ENCODE data around the gene MTMR3. TPM values are rescaled to one million over a fixed set of nuclear protein-coding genes. Genes with fewer than 3 reads are reported as not detected.

MTMR3 gene
- total and polyA plus RNA-seq, 4 donors: 6.0 to 38.8 (median 17.1) TPM

DNA sequence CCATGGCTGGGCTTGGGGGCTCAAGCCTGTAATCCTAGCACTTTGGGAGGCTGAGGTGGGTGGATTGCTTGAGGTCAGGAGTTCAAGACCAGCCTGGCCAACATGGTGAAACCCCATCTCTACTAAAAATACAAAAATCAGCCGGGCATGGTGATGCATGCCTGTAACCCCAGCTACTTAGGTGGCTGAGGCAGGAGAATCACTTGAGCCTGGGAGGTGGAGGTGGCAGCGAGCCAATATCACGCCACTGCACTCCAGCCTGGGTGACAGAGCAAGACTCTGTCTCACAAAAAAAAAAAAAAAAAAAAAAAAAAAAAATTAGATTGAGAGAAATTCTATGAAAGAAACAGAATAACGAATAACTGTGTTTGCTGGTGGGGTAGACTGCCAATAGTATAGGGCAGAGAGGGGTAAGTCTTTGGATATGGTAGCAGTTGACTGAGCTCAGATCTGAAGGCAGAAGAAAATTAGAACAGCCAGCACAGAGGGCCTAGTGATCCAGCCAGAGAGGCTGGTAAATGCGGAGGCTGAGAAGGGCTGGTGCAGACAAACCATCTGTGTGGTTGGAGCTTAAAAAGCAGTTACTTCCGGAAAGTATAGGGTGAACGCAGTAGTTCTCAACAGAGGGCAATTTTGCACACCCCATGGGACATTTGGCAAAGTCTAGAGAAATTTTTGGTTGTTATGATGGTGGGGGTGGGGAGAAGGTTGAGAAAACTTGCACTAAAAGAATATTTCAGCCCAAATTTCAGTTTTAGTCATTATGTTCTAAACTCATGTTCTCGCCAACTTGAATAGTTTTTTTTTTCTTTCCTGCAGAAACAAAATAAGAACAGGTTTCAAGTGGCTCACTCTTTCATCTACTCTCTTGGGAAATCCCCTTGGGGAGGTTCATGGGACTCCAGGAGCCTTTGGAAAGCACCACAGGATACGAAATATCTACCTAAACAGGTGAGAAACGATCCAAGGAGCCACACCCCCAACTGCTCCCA, 195.6 kb downstream of the MTMR3 start:
- Histone ChIP-seq H3K9ac (ENCODE audit: low read depth in 1 of 2, low read length in 2 of 2) (no peak overlapping the region), H3K36me3 (ENCODE audit: control insufficient read depth in 4 of 4, insufficient read depth in 3 of 4, low read depth in 1 of 4, low read length in 3 of 4) (no peaks in the 10 kb centered on the region), H3K27me3 (ENCODE audit: control insufficient read depth in 4 of 4, insufficient read depth in 4 of 4, low read length in 3 of 4) (no peaks in the 10 kb centered on the region), H3K4me1 (ENCODE audit: control insufficient read depth in 4 of 4, insufficient read depth in 4 of 4, low read length in 3 of 4) (peaks cover 0 to 4% (median 3%) of the 10 kb centered on the region in 4 donors), H3K4me3 (ENCODE audit: low read depth in 1 of 3, low read length in 3 of 3) (peak overlapping the region in 1 of 3 donors; percentile 27), H3K27ac (ENCODE audit: low read depth in 1 of 2, low read length in 2 of 2) (no peak overlapping the region), H3K9me3 (ENCODE audit: control insufficient read depth in 4 of 4, low read length in 3 of 4) (no peaks in the 10 kb centered on the region)
- WGBS: 67% methylated on average over 10 of the region's 10 CpGs
- DNase-seq (ENCODE audit: low spot score): no peak
- TF ChIP-seq FOXA2 (IDR thresholded peaks at IDR 0.05): no peak
- TF ChIP-seq, protein P1, sequence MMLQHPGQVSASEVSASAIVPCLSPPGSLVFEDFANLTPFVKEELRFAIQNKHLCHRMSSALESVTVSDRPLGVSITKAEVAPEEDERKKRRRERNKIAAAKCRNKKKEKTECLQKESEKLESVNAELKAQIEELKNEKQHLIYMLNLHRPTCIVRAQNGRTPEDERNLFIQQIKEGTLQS (IDR thresholded peaks at IDR 0.05): no peak
- TF ChIP-seq EGR1 (IDR thresholded peaks at IDR 0.05; ENCODE audit: low read depth in 2 of 2): no peak
- no peak for TF ChIP-seq RAD21 (IDR thresholded peaks at IDR 0.05)
- TF ChIP-seq, protein P2, sequence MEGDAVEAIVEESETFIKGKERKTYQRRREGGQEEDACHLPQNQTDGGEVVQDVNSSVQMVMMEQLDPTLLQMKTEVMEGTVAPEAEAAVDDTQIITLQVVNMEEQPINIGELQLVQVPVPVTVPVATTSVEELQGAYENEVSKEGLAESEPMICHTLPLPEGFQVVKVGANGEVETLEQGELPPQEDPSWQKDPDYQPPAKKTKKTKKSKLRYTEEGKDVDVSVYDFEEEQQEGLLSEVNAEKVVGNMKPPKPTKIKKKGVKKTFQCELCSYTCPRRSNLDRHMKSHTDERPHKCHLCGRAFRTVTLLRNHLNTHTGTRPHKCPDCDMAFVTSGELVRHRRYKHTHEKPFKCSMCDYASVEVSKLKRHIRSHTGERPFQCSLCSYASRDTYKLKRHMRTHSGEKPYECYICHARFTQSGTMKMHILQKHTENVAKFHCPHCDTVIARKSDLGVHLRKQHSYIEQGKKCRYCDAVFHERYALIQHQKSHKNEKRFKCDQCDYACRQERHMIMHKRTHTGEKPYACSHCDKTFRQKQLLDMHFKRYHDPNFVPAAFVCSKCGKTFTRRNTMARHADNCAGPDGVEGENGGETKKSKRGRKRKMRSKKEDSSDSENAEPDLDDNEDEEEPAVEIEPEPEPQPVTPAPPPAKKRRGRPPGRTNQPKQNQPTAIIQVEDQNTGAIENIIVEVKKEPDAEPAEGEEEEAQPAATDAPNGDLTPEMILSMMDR (IDR thresholded peaks at IDR 0.05; ENCODE audit: low read depth, low read length, missing input control): no peak
- TF ChIP-seq FOXA1 (IDR thresholded peaks at IDR 0.05): no peak
- TF ChIP-seq HNF4A (conservative IDR thresholded peaks at IDR 0.05): no peak
- TF ChIP-seq, protein P3, sequence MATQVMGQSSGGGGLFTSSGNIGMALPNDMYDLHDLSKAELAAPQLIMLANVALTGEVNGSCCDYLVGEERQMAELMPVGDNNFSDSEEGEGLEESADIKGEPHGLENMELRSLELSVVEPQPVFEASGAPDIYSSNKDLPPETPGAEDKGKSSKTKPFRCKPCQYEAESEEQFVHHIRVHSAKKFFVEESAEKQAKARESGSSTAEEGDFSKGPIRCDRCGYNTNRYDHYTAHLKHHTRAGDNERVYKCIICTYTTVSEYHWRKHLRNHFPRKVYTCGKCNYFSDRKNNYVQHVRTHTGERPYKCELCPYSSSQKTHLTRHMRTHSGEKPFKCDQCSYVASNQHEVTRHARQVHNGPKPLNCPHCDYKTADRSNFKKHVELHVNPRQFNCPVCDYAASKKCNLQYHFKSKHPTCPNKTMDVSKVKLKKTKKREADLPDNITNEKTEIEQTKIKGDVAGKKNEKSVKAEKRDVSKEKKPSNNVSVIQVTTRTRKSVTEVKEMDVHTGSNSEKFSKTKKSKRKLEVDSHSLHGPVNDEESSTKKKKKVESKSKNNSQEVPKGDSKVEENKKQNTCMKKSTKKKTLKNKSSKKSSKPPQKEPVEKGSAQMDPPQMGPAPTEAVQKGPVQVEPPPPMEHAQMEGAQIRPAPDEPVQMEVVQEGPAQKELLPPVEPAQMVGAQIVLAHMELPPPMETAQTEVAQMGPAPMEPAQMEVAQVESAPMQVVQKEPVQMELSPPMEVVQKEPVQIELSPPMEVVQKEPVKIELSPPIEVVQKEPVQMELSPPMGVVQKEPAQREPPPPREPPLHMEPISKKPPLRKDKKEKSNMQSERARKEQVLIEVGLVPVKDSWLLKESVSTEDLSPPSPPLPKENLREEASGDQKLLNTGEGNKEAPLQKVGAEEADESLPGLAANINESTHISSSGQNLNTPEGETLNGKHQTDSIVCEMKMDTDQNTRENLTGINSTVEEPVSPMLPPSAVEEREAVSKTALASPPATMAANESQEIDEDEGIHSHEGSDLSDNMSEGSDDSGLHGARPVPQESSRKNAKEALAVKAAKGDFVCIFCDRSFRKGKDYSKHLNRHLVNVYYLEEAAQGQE (IDR thresholded peaks at IDR 0.05): no peak
- TF ChIP-seq RXRA (IDR thresholded peaks at IDR 0.05): no peak
- TF ChIP-seq GABPA (IDR thresholded peaks at IDR 0.05 in 1 of 2, conservative IDR thresholded peaks at IDR 0.05 in 1 of 2): no peak
- no peak for TF ChIP-seq HNF4G (IDR thresholded peaks at IDR 0.05)
- no peak for TF ChIP-seq JUND (IDR thresholded peaks at IDR 0.05)
- no peak for TF ChIP-seq TAF1 (conservative IDR thresholded peaks at IDR 0.05)
- TF ChIP-seq SP1 (IDR thresholded peaks at IDR 0.05): no peak

DNA sequence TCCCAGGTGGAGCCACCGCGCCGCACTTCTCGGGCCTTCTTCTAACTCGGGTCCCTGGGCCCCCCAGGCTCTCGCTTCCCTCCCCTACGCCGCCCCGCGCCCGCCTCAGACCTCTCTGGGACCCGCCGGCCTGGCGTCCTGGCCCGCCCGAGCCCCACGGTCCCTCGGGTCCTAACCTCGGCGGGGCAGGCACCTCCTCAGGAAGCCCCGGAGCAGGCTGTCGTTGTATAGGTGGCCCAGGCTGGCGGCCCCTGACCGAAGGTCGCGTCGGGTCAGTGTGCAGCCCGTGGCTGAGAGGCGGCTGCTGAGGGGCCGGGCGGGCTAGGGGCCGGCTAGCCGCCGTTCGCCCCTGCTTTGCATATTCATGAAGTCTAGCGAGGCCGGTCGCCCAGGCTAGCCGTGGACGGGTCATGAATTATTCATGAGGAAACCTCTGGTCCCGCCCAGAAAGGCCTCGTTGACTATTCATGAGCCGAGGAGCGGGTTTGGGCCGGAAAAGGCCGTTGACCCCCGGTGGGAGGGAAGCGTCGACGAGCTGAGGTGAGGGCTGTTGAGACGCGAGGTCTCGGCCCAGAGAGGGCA, 197.1 kb downstream of the MTMR3 start, which contains the start of gene HORMAD2:
Gene HORMAD2 (plus strand): TSS at position 513 of the 582 bp plus-strand sequence. CDS start 13,489 bp downstream, outside the sequence.
- Histone ChIP-seq H3K9me3 (ENCODE audit: control insufficient read depth in 4 of 4, low read length in 3 of 4) (no peaks in the 10 kb centered on the region), H3K9ac (ENCODE audit: low read depth in 1 of 2, low read length in 2 of 2) (peak within 1 kb of the TSS in 1 of 2 donors; percentile 13), H3K36me3 (ENCODE audit: control insufficient read depth in 4 of 4, insufficient read depth in 3 of 4, low read depth in 1 of 4, low read length in 3 of 4) (no peaks in the 10 kb centered on the region), H3K27me3 (ENCODE audit: control insufficient read depth in 4 of 4, insufficient read depth in 4 of 4, low read length in 3 of 4) (no peaks in the 10 kb centered on the region), H3K27ac (ENCODE audit: low read depth in 1 of 2, low read length in 2 of 2) (peak within 1 kb of the TSS; percentile 36 to 66), H3K4me3 (ENCODE audit: low read depth in 1 of 3, low read length in 3 of 3) (peak within 1 kb of the TSS in 1 of 3 donors; percentile 73), H3K4me1 (ENCODE audit: control insufficient read depth in 4 of 4, insufficient read depth in 4 of 4, low read length in 3 of 4) (peaks cover 0 to 4% (median 3%) of the 10 kb centered on the region in 4 donors)
- DNase-seq (ENCODE audit: low spot score): peak; percentile 34
- WGBS: 31% methylated on average over 53 of the region's 53 CpGs
- TF ChIP-seq NR2F2 (IDR thresholded peaks at IDR 0.05) (peak; percentile 11), HNF4A (conservative IDR thresholded peaks at IDR 0.05) (peak in 1 of 2 donors; percentile 31), RXRA (IDR thresholded peaks at IDR 0.05) (peak; percentile 71 to 73)
- TF ChIP-seq, protein P4, sequence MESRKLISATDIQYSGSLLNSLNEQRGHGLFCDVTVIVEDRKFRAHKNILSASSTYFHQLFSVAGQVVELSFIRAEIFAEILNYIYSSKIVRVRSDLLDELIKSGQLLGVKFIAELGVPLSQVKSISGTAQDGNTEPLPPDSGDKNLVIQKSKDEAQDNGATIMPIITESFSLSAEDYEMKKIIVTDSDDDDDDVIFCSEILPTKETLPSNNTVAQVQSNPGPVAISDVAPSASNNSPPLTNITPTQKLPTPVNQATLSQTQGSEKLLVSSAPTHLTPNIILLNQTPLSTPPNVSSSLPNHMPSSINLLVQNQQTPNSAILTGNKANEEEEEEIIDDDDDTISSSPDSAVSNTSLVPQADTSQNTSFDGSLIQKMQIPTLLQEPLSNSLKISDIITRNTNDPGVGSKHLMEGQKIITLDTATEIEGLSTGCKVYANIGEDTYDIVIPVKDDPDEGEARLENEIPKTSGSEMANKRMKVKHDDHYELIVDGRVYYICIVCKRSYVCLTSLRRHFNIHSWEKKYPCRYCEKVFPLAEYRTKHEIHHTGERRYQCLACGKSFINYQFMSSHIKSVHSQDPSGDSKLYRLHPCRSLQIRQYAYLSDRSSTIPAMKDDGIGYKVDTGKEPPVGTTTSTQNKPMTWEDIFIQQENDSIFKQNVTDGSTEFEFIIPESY (IDR thresholded peaks at IDR 0.05): no peak
